Erythroblast (primary cell): ENCODE results near the gene BRD7.

Experiments used
- GATA1 ChIP-seq: IDR thresholded peaks from 2 replicates; pipeline ENCODE4 v1.6.1; 2011; ENCODE audit warnings: low read depth, mild to moderate bottlenecking, control low read depth, low read length, moderate library complexity
- POLR2A ChIP-seq: IDR thresholded peaks from 2 replicates; pipeline ENCODE4 v1.6.1; 2011; ENCODE audit warnings: mild to moderate bottlenecking, low read length

GRCh38 chr16:50359626-50360025, 9.2 kb downstream of the BRD7 start:
- TF ChIP-seq POLR2A (no peak), GATA1 (no peak)
